Thyroid gland (tissue), 4 donors: ENCODE results near the gene LASP1NB.

Experiments
- POLR2A ChIP-seq, 2 donors: fragments of 450-650 bp; IDR thresholded peaks; one replicate each; pipeline ENCODE4 v1.6.1; 2017; ENCODE audit warnings: antibody characterized with exemption in 2 of 2, mild to moderate bottlenecking in 2 of 2, moderate library complexity in 1 of 2
- TF ChIP-seq, protein P1 (sequence below), 6 experiments: fragments of 200-600 bp in 3 of 6; fragments of 450-650 bp in 3 of 6; sonication (generic) in 3 of 6; IDR thresholded peaks; one replicate each; pipeline ENCODE4 v1.5.1; 2016 to 2019; ENCODE audit warnings: antibody characterized with exemption in 6 of 6, mild to moderate bottlenecking in 2 of 6, inconsistent platforms in 1 of 6, moderate library complexity in 1 of 6

DNA sequence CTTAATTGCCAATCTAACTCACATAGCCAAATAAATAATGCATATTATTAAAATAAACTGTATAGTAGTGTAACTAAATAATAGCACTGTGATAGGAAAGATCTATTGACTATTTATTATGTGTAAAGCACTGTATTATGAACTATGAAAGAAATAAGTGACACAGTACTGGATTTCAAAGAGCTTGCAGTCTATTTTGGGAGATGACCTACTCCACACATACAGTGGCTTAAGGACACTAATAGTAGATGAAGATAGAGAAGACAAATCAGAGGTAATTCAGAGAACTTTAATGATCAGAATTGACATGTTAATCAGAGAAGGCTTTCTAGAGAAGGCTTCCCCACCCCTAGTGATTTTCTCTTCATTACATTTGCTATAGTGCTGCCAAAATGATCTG lies 14.6 kb downstream of the LASP1NB start:
- no peak for TF ChIP-seq POLR2A (IDR thresholded peaks at IDR 0.05)
- TF ChIP-seq, protein P1, sequence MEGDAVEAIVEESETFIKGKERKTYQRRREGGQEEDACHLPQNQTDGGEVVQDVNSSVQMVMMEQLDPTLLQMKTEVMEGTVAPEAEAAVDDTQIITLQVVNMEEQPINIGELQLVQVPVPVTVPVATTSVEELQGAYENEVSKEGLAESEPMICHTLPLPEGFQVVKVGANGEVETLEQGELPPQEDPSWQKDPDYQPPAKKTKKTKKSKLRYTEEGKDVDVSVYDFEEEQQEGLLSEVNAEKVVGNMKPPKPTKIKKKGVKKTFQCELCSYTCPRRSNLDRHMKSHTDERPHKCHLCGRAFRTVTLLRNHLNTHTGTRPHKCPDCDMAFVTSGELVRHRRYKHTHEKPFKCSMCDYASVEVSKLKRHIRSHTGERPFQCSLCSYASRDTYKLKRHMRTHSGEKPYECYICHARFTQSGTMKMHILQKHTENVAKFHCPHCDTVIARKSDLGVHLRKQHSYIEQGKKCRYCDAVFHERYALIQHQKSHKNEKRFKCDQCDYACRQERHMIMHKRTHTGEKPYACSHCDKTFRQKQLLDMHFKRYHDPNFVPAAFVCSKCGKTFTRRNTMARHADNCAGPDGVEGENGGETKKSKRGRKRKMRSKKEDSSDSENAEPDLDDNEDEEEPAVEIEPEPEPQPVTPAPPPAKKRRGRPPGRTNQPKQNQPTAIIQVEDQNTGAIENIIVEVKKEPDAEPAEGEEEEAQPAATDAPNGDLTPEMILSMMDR (IDR thresholded peaks at IDR 0.05) = no peak
